GM12865 (cell line): ENCODE data around the gene SEBOX.

ENCODE experiments used
- DNase-seq: peaks from one replicate; pipeline ENCODE4 v3.0.0; 2010; ENCODE audit warnings: low read depth
- H3K4me3 ChIP-seq: 2 replicates; pipeline ENCODE4 v1.5.1; 2011; ENCODE audit warnings: mild to moderate bottlenecking, low read depth, low read length, control low read depth
- CTCF ChIP-seq: IDR thresholded peaks from 2 replicates; pipeline ENCODE4 v1.5.1; 2011; ENCODE audit warnings: low read length, control low read depth, low read depth, inconsistent platforms; ENCODE audit not compliant: insufficient read depth; ENCODE audit errors: missing control alignments

Gene SEBOX

DNA sequence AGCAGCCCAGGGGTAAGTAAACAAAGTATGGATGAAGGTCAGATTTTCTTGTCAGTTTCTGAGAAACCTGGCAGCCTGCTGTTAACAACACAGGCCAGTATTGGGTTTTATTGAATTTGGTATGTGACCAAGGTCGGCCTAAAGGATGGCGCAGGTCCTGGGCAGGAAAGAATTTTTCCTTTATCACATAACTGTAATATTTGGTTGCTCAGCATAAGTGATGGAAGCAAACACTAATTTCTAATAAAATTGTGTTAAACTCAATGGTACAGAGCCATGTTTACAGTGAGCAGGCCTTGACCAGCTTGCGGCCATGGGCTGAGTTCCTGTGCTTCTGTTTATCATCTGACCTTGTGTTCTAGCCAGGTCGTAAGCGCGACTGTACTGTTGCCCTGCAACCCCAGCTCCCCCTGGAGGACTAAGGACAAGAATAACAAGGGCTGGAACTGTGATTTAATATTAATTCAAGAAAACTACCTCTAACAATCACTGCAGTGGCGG, 18.2 kb downstream of the SEBOX start:
- DNase-seq, result peak; percentile 36
- no peak overlapping the region for H3K4me3 ChIP-seq
- peak; percentile 21 for TF ChIP-seq CTCF

GRCh38 chr17:28346199-28346580, 18.8 kb downstream of the SEBOX start:
- no peak for DNase-seq
- no peak for TF ChIP-seq CTCF
- no peak overlapping the region for H3K4me3 ChIP-seq

DNA sequence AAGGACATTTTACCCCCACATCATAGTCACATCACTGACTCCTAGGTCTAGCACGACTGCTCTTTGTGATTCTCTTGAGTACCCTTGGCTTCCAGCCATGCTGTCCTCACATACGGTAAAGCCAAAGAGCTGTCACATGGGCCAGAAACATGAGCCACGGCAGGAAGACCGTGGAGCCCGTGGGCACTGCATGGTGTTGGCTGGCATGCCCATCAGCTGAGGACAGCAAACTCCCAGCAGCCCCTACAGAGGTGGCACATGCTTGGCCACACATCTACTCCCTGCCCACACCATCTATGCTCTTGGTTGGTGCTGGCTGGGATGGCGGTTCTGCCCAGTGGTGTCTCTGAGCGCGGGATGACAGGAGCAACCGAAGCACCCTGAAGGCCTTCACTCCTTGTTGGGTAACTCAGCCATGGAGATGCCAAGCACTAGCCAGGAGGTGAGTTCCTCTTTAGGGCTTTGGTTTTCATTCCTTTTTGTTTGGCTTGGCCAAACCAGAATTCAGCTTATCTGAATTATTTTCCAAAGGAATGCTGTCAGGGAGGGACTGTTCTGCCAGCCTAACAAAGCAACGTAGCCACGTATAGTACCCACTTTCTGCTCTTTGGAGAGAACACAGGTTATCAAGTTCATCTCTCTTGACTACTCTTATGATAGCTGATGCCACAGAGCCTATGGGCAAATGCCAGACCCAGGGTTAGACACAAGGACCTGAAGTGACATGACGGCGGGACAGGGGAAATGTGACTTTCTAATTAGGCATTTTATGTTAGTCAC, 19.4 kb downstream of the SEBOX start:
- no peak for TF ChIP-seq CTCF
- DNase-seq, result no peak

DNA sequence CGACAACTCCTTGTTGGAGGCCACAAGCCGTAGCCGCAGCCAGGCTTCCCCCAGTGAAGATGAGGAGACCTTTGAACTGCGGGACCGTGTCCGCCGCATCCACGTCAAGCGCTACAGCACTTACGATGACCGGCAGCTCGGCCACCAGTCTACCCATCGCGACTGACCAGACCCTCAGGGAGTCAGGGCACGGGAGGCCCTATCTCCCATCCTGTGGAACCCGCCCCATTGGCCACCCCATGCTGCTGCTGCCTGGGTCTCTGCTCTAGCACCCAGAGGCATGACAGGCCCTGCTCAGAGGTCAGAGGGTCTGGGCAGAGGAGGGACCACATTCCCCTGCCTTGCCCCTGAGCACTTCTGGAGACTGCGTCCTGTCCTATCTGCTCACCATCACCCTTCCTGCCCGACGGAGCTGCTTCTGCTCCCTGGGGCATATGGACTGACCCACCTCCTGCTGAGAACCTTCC, 20.5 kb downstream of the SEBOX start:
- H3K4me3 ChIP-seq, result no peak overlapping the region
- TF ChIP-seq CTCF, result no peak
- no peak for DNase-seq

More for the DNA sequence above, 19.4 kb downstream of the SEBOX start:
- H3K4me3 ChIP-seq, result no peak overlapping the region

DNA sequence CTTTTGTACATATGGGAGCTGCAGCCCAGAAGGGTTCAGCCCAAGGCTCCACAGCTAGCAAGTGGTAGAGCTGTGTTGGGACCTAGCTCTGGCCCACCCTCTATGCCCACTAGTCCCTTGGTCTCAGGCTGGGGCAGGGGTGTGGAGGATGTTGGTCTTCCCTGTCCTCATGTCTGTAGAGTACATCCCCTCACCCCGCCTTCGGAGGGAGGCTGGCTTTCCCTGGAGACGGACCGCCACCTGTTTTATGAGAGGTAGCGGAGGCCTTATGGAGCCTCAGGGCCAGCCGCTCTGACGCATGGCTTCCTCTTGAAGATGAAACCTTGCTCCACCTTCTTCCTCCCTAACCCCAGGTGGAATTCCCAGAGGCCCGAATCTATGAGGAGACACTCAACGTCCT, 21.0 kb downstream of the SEBOX start:
- TF ChIP-seq CTCF, result no peak
- DNase-seq, result no peak
- H3K4me3 ChIP-seq, result no peak overlapping the region

DNA sequence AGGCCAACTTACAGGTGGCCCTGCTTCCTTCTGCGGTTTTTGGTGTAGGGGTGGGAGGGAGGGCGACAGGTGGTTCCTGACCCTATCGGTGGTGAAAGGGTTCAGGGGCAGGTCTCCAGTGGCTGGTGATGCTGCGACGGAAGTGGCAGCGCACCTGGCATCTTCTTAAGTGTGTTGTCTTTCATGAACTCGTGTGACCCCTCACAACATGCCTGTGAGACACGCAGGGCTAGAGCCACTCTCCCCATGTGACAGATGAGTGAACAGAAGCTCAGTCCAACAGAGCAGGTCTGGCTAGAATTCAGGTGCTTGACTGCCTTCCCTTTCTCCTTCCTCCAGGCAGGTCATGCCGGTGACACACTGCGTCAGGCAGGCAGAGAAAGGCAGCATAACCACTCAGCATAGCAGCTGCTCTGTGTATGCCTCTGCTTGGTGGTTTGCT, 21.5 kb downstream of the SEBOX start:
- TF ChIP-seq CTCF, result no peak
- no peak overlapping the region for H3K4me3 ChIP-seq
- DNase-seq, result no peak
